GM10847 (cell line): ENCODE data around the gene ENO2.

Experiments
- POLR2A ChIP-seq: IDR thresholded peaks from 2 replicates; pipeline ENCODE4 v1.6.1; 2011; ENCODE audit not compliant: insufficient read length; ENCODE audit errors: extremely low read depth

ENO2 gene

GRCh38 chr12:6883683-6884082, 30.7 kb upstream of the ENO2 start:
- no peak for TF ChIP-seq POLR2A

GRCh38 chr12:6884539-6884938, 29.8 kb upstream of the ENO2 start:
- TF ChIP-seq POLR2A: no peak

- TF ChIP-seq POLR2A: no peak
These were observed 26.9 kb upstream of the ENO2 start for GRCh38 chr12:6887460-6887859.

DNA sequence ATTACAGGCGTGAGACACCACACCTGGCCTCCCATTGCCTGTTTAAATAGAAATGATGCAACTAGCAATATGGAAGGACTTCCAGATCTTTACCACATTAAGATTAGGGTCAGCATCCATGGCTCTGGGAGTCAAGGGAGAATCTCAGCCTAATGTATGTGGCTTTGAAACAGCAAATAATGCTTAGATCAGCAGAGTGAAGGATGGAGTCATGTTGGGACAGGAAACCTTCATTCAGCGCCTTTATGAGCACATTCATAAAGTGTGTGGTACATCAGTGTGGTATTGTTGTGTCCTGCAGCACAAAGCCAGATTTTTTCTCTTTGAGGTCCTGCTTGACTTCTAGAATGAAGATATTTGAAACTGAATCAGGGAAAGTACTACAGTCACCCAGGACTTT, 26.0 kb upstream of the ENO2 start:
- TF ChIP-seq POLR2A: no peak

DNA sequence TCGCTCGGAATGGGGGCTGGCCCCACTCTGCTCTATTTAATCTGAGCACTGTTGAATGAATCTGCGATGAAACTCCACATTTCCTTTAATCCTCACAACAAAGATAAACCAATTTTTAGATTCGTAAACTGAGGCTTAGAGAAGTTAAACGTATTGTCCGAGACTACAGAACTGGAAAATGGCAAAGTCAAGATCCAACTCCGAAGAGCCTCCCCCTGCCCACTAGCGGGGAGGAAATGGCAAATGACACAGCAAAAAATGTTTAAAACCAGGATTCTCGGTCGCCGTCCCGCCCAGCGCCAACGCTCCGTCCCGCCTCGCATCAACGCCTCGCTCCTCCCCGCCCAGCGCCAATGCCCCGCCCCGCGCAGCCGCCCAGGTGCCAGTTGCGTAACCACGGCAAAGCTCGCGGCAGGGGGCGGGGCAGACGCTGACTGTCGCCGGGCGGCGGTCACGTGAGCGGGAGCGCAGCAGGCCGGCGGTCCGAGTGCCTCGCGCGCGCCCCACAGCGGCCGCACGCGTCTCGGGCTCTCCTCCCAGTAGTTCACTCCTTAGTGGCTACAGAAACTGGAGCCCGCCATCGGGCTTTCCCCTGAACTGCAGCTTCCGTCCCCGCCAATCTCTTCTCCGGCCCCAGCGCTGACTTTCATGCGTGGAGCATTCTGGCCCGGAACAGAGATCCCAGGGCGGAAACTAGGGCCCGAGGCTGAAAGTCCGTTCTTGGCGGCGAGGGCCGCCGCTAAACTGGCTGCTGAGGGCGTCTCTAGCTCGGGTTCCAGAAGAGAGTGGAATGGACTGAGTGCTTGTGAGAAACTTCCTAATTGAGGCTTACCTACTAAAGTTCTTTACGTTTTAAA, 23.4 kb upstream of the ENO2 start:
- TF ChIP-seq POLR2A: peak; percentile 65

- TF ChIP-seq POLR2A: no peak
These were observed 22.8 kb upstream of the ENO2 start for GRCh38 chr12:6891646-6892001.

- no peak for TF ChIP-seq POLR2A
These were observed 20.1 kb upstream of the ENO2 start for GRCh38 chr12:6894321-6894720.

- no peak for TF ChIP-seq POLR2A
These were observed 17.4 kb upstream of the ENO2 start for GRCh38 chr12:6896846-6897435.

- TF ChIP-seq POLR2A: no peak
These were observed 15.0 kb upstream of the ENO2 start for GRCh38 chr12:6899427-6899826.

DNA sequence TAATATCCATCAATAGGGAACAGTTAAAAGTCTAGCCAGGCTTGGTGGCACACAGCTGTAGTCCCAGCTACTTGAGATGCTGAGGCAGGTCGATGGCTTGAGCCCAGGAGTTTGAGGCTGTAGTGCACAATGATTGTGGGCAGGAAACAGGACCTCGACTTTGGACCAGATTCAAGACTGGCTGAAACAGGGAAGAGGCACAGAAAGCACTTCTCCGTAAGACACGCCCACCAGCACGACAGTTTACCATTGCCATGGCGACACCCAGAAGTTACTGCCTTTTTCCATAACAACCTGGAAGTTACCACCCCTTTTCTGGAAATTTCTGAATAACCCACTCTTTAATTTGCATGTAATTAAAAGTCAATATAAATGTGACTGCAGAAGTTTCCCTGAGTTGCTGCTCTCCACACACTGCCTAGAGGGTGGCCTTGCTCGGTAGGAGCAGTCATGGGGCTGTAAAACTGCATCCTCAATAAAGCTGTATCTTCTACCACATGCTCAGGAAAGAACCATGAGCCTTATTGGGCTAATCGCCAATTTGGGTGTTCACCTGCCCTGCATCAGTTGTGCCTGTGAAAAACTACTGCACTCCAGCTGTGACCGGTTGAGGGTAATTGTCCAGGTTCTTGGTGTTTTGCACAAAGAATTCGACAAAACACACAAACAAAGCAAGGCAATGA, 14.4 kb upstream of the ENO2 start:
- no peak for TF ChIP-seq POLR2A

DNA sequence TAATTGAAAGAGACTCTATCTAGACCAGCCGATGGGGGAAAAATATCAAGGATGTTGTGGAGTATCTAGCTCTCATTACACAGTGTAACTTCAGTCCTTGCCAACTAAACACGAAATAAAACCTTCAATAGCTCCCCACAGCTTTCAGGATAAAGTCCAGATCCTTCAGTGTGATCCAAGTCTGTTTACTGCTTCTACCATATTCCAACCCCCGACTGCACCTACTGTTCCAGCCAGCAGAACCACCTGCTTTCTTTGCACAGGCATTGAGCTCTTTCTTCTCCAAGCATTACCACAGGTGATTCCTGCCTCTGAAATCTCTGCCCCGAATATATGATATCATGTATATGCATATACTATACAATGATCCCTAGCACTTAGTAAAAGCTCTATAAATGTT, 11.9 kb upstream of the ENO2 start:
- TF ChIP-seq POLR2A: no peak

GRCh38 chr12:6903722-6904121, 10.7 kb upstream of the ENO2 start:
- TF ChIP-seq POLR2A: no peak

DNA sequence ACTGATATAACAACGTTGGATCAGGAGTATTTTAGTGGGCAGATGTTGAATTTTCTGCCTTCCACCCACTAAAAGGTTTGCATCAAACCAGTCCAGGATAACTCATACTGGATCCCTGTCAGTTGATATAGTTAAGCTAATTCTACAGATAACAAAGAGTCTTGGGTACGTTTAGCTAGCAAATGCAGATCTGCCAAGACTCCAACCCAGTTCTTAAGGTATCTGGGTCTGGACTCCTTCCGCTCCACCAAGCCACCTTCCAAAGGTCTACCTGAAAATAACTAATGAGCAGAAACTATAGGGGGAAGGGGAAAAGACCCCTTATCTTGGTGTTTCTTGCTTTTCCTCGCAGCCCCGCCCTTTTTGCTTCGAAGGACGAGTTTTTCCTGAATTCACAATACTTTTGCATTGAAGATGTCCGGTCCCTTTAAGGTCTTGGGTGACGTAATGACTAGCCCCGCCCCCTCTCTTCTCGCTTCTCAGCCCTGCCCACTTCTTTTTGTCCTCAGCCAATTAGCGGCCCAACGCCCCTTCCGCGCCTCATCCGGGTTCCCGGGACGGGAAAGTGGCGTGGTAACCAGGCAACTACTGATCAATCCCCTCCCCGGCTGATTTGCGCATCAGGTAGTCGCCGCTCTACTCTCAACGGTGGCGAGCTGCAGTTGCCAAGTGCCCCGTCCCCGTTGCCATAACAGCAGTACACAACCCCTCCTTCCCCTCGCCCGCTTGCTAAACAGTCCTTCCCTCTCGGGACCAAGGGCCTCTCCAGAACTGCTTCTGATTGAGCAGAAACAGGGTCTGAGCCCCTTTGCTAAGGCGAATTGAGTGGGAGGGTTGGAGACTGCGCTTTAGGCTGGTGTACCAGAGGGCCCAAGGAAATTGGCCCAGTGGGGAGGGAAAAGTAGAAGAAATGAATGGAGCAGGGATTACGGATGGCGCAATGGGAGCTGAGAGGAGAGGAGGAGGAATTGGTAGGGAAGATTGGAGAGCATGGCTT, 9.8 kb upstream of the ENO2 start, which contains the start of gene LRRC23:
Gene LRRC23 (plus strand): TSS at position 543 of the 997 bp plus-strand sequence. CDS start 812 bp downstream, outside the sequence.
- TF ChIP-seq POLR2A: peak; percentile 30

DNA sequence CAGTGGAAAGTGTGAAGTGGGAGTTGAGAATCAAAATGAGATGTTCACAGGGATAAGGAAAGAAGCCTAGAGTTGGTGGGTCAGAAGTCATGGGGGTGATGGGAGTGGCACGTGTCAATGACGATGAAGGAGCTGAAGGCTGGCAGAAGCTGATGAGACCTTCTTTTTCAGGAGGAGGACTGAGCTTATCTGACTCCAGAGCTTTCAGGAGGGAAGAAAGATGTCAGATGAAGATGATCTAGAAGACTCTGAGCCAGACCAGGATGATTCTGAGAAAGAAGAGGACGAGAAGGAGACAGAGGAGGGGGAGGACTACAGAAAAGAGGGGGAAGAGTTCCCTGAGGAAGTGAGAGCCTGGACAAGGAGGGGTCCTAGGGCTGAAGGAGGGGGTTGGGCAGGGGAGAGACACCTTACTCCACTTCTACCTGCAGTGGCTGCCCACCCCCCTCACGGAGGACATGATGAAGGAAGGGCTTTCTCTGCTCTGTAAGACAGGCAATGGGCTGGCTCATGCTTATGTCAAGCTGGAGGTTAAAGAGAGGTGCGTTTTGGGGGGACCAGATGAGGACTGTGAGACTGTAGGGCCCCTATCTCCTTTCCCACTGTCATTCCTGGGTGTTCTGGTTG, 8.9 kb upstream of the ENO2 start:
- no peak for TF ChIP-seq POLR2A
